Vagina (tissue), 2 donors: ENCODE data around the gene PPARA. TPM values are rescaled to one million over a fixed set of nuclear protein-coding genes. Genes with fewer than 3 reads are reported as not detected.

Source experiments
- DNase-seq, 2 donors: peaks; one replicate each; pipeline ENCODE4 v3.0.0-alpha.2; 2017; ENCODE audit errors: extremely low spot score in 2 of 2
- H3K27ac ChIP-seq: fragments of 200-600 bp; sonication (generic); one replicate; pipeline ENCODE4 v1.5.1; 2019
- H3K27me3 ChIP-seq: fragments of 200-600 bp; sonication (generic); one replicate; pipeline ENCODE4 v1.5.1; 2019
- H3K36me3 ChIP-seq, 2 donors: fragments of 200-600 bp; sonication (generic); one replicate each; pipeline ENCODE4 v1.5.1; 2017 to 2019
- H3K4me1 ChIP-seq: fragments of 200-600 bp; sonication (generic); one replicate; pipeline ENCODE4 v1.5.1; 2019
- H3K4me3 ChIP-seq, 2 donors: fragments of 200-600 bp; sonication (generic); 1 replicate in 1 of 2; 2 replicates in 1 of 2; pipeline ENCODE4 v1.5.1; 2016 to 2019
- H3K9me3 ChIP-seq: fragments of 200-600 bp; sonication (generic); one replicate; pipeline ENCODE4 v1.5.1; 2019
- POLR2A ChIP-seq, 2 donors: fragments of 450-650 bp; IDR thresholded peaks; one replicate each; pipeline ENCODE4 v1.6.1; 2017; ENCODE audit warnings: antibody characterized with exemption in 2 of 2, mild to moderate bottlenecking in 2 of 2, moderate library complexity in 2 of 2
- POLR2AphosphoS5 ChIP-seq, 2 donors: sonication (generic); formaldehyde crosslinking; IDR thresholded peaks; one replicate each; pipeline ENCODE4 v1.9.0; 2017; ENCODE audit warnings: antibody characterized with exemption in 2 of 2, mild to moderate bottlenecking in 2 of 2, low read depth in 1 of 2; ENCODE audit not compliant: insufficient read depth in 1 of 2
- intact Hi-C: fragments of 100-400 bp; cut with DNase I; formaldehyde crosslinking; loops from one replicate; pipeline ENCODE4 v1.15.1; 2023
- total RNA-seq: library from RNA; depleted of rRNA; stranded (reverse); fragments of >200 nt; gene quantifications from one replicate; pipeline ENCODE4 v1.2.3, GENCODE V29; 2016
- TF ChIP-seq, protein P1 (sequence below), 3 experiments: fragments of 450-650 bp in 2 of 3; fragments of 200-600 bp in 1 of 3; sonication (generic) in 1 of 3; IDR thresholded peaks; one replicate each; pipeline ENCODE4 v1.5.1; 2017 to 2019; ENCODE audit warnings: antibody characterized with exemption in 3 of 3, mild to moderate bottlenecking in 2 of 3, moderate library complexity in 2 of 3

Gene PPARA
- total RNA-seq, 1 donor from 2014 or later = 13.5 TPM

DNA sequence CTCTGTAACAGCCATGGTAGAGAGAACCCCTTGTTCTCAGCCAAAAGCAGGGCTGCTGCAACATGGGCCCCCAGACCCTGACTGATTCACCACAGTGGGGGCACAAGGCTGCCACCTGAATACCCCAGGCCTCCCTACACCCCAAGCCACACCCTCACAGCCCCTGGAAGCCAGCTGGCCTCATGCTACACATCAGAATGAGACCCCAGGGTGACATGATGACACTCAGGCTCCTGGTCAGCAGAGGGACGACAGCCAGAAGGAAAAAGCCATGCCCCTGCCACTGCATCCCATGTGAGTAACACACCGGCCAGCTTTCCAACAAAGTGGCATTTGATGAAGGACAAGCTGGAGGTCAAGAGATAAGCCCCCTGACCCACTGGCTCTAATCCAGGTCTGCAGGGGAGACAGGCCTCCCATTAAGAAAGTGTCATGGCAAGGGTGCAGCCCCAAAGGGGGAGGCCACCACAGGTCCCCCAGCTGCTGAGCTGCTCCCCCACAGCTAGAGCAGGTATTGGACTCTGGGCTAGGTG is 97.2 kb downstream of the PPARA start:
- H3K27ac ChIP-seq = no peak overlapping the region
- no peaks in the 10 kb centered on the region for H3K27me3 ChIP-seq
- peaks cover 22% of the 10 kb centered on the region for H3K4me1 ChIP-seq
- intact Hi-C loops = no loop called here
- TF ChIP-seq POLR2AphosphoS5 (IDR thresholded peaks at IDR 0.05; ENCODE audit: insufficient read depth in 1 of 2, low read depth in 1 of 2) (no peak), POLR2A (IDR thresholded peaks at IDR 0.05) (no peak)
- TF ChIP-seq, protein P1, sequence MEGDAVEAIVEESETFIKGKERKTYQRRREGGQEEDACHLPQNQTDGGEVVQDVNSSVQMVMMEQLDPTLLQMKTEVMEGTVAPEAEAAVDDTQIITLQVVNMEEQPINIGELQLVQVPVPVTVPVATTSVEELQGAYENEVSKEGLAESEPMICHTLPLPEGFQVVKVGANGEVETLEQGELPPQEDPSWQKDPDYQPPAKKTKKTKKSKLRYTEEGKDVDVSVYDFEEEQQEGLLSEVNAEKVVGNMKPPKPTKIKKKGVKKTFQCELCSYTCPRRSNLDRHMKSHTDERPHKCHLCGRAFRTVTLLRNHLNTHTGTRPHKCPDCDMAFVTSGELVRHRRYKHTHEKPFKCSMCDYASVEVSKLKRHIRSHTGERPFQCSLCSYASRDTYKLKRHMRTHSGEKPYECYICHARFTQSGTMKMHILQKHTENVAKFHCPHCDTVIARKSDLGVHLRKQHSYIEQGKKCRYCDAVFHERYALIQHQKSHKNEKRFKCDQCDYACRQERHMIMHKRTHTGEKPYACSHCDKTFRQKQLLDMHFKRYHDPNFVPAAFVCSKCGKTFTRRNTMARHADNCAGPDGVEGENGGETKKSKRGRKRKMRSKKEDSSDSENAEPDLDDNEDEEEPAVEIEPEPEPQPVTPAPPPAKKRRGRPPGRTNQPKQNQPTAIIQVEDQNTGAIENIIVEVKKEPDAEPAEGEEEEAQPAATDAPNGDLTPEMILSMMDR (IDR thresholded peaks at IDR 0.05) = no peak
- no peaks in the 10 kb centered on the region for H3K9me3 ChIP-seq
- H3K4me3 ChIP-seq = no peak overlapping the region
- H3K36me3 ChIP-seq = no peaks in the 10 kb centered on the region
- no peak for DNase-seq

DNA sequence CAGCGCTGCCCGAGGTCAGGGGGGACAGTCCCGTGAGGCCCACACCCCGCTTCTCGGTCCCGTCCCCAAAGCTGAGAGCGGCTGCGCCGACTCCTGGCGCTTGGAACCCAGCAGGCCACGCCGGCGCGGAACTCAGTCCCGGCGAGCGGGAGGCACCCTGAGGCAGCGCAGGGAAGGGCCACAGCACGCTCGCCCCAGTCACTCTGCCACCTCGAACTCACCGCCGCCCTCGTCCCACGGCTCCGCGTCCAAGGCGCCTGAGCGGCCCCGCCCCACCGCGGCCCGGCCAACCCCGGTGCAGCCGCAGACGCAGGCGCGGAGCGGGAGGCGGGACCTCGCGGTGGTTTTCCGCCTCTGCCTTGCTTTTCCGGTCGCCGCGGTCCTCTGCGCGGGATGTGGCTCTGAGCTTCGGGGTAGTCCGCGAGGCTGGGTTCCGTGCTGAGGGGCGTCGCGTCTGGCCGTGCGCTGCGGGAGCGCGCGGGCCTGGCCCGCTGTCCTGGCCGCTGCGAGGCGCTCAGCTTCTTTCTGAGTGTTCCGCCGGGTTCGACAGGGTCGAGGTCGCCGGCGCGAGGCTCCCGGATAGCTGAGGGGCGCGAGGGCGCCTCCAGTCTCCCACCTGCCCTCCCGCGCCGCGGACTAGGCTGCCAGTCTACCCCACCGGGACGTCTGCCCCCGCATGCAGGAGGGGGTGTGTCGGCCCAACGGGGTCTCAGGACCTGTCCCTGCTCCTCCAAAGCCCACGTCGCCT is 99.9 kb downstream of the PPARA start, which contains the start of gene CDPF1:
Gene CDPF1 (minus strand): TSS at position 259 of the 748 bp plus-strand sequence. CDS start 2,009 bp downstream, outside the sequence.
- TF ChIP-seq POLR2AphosphoS5 (IDR thresholded peaks at IDR 0.05; ENCODE audit: insufficient read depth in 1 of 2, low read depth in 1 of 2) = peak in 1 of 2 donors; percentile 77
- TF ChIP-seq, protein P1 (IDR thresholded peaks at IDR 0.05) = no peak
- peak in 1 of 2 donors; percentile 57 for TF ChIP-seq POLR2A (IDR thresholded peaks at IDR 0.05)
- intact Hi-C loops = no loop called here

DNA sequence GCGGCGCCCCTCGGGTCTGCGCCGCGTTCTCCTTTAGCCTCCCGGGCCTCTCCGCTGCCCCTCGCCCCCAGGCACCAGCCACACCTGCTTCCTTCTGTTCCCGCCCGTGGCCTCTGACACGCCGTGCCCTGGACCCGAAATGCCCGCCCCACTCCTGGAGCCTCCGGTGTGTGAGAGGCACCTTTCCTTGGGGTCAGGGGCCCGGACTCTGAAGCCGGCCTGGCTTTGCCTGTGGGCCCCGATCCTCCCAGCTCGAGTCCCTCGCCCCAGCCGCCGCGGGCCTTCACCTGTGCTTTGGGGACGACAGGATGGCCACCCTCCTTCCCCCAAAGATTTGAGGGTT is 100.4 kb downstream of the PPARA start:
- Histone ChIP-seq H3K27ac (peak overlapping the region; percentile 78), H3K4me1 (peaks cover 22% of the 10 kb centered on the region), H3K36me3 (no peaks in the 10 kb centered on the region), H3K27me3 (no peaks in the 10 kb centered on the region), H3K9me3 (no peaks in the 10 kb centered on the region), H3K4me3 (peak overlapping the region; percentile 81 to 90)
- intact Hi-C loops = no loop called here
- TF ChIP-seq POLR2AphosphoS5 (IDR thresholded peaks at IDR 0.05; ENCODE audit: insufficient read depth in 1 of 2, low read depth in 1 of 2) (no peak), POLR2A (IDR thresholded peaks at IDR 0.05) (no peak)
- TF ChIP-seq, protein P1 (IDR thresholded peaks at IDR 0.05) = no peak
- no peak for DNase-seq

More for the DNA sequence above, 99.9 kb downstream of the PPARA start, which contains the start of gene CDPF1:
- Histone ChIP-seq H3K27ac (peak within 1 kb of the TSS; percentile 78), H3K36me3 (no peaks in the 10 kb centered on the region), H3K27me3 (no peaks in the 10 kb centered on the region), H3K4me1 (peaks cover 22% of the 10 kb centered on the region), H3K9me3 (no peaks in the 10 kb centered on the region), H3K4me3 (peak within 1 kb of the TSS; percentile 81 to 90)
- no peak for DNase-seq

DNA sequence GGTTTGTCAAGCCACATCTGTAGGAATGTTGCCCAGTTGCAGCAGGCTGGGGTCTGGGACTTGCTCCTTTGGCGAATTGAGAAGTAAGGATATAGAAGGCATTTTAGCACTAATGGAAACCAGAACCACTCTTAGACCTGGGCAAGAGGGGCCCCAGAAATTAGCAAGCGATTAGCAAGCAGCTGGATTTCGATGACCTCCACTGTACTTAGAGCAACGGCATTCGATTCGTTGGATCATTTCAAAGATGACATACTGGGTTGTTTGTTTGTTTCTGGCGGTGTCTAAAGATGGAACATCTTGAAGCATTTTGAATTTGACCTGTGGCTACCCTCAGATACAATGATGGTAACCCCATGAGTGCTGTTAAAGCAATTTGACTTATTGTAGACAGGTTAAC is 100.9 kb downstream of the PPARA start:
- Histone ChIP-seq H3K9me3 (no peaks in the 10 kb centered on the region), H3K4me1 (peaks cover 22% of the 10 kb centered on the region), H3K27me3 (no peaks in the 10 kb centered on the region), H3K27ac (peak overlapping the region; percentile 78), H3K36me3 (no peaks in the 10 kb centered on the region), H3K4me3 (peak overlapping the region; percentile 81 to 90)
- intact Hi-C loops = no loop called here
- TF ChIP-seq POLR2AphosphoS5 (IDR thresholded peaks at IDR 0.05; ENCODE audit: insufficient read depth in 1 of 2, low read depth in 1 of 2) = no peak
- TF ChIP-seq POLR2A (IDR thresholded peaks at IDR 0.05) = no peak
- TF ChIP-seq, protein P1 (IDR thresholded peaks at IDR 0.05) = no peak
- no peak for DNase-seq
